Suppressor macrophage treated with lipopolysaccharide for 4 hours (primary cell): Measurements from ENCODE around the gene DAPK1.

Source experiments
- DNase-seq: peaks from one replicate; pipeline ENCODE4 v3.0.0-alpha.2; 2020

DAPK1 gene

DNA sequence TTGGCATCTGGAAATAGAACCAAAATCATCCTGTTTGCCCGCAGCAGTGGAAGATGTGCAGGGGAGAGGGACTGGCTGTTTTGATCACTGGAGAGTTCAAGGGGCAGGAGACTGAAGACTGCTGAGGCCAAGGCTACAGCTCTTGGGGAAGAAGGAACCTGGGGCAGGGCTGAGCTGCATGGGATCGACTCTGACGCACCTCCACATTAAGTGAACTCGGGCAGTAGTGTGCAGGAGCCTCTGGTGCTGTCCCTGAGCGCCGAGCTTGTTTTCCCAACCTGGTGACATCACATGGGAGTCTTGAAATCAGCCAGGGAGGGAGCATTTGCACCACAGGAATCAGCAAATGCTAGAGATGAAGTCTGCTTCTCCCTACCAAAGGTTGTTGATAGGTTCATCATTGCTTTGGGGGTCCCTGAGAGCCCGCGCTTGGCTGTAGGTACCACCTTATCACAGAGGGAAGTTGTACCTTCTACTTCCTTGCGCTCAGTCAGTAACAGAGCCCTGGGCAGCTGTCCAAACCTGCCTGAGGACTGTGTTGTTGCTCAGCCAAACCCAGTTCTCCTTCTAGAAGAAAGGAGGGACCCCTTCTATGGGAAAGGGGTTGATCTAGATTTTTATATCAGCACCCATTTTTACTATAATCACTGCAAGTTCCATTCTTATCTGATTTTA, 175.9 kb downstream of the DAPK1 start:
- DNase-seq: no peak

DNA sequence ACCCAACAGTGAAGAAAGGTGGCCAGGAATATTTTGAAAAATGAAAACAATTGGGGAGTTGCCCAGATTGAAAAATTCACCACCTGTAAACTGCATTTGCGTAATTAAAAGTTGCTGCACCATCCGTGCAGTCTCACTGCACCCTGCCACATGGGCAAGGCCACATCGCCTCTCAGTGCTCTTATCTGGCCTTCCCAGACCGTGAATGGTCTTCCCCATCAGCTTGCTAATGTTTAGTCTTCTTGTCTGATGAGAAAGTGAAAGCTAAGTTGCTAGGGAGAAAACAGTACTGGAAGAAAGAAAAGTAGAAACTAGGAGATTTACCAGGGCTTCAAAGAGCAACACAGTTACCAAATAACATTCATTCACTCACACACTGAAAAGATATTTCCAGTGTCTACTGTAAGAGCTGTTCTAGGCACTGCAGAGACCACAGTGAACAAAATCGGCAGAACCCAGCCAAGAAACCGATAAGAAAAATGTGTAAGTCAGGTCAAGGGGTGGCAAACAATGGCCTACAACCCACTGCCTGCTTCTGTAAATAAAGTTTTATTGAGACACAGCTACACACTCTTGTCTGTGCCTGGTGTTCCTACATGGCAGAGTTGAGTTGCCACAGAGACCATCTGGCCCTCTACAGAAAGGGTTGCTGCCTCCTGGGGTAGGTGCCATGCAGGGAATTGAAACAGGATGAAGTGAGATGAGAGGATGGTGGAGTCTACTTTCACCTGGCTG, 177.1 kb downstream of the DAPK1 start:
- peak; percentile 55 for DNase-seq

DNA sequence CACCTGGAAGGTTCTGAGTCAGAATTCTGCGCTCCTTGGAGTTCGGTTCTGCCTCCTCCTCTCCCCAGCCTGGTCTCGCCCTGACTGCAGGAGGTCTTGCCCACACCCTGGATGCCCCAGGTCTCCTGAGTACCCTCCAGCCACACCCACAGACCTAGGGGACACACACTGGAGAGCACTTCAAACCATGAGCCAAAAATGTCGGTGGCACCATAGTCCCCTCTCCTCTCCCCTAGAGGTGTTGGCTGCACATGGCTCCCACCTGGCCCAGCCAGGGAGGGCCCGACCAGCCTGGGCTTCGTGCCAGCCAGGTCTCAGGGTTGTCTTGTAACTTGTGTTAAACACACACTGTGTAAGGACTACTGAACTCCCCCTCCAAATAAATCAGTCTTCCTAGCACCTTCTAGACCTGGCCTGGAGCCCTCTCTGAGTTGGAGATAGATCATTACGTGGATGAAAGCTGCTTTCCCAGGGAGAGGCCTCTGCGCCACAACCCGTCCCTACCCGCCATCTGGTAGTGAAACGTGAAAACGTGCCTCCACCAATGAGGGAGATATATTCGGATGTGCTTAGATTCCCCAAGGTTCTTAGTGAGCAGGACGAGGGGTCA, 178.3 kb downstream of the DAPK1 start:
- DNase-seq: no peak

DNA sequence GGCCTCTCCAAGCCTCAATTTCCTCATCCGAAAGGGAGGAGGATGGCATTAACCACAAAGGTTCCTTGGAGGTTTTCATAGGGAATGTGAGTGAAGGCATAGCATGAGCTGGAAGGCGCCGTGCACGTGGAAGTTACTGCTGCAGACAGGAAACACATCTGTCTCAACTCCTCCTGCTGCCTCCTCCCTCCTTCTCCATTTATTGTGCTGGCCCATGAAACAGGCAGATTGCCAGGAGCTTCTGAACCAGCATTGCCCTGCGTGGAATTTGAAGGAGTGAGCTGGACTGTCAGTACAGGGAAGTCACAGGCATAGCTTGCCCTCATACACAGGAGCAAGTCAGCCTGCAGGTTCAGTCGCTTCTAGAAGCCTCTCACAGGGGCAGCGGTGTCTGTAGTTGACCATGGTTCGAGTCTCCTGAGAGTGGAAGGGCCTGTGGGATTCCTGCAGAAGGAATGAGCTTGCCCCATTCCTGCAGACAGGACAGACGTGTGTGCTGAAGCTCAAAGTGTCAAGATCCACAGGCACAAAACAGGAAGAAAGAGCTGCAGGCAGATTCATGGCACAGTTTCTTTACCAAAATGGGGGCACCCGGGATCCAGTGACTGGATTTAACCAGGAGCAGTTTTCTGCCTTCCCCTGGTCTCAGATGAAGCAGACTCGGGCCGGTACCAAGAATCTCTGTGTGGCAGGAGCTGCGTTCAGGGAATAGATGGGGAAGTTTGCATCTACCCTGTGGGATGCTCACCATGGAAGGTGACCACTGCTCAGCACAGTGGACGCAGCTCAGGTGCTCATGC, 179.5 kb downstream of the DAPK1 start:
- peak; percentile 32 for DNase-seq

DNA sequence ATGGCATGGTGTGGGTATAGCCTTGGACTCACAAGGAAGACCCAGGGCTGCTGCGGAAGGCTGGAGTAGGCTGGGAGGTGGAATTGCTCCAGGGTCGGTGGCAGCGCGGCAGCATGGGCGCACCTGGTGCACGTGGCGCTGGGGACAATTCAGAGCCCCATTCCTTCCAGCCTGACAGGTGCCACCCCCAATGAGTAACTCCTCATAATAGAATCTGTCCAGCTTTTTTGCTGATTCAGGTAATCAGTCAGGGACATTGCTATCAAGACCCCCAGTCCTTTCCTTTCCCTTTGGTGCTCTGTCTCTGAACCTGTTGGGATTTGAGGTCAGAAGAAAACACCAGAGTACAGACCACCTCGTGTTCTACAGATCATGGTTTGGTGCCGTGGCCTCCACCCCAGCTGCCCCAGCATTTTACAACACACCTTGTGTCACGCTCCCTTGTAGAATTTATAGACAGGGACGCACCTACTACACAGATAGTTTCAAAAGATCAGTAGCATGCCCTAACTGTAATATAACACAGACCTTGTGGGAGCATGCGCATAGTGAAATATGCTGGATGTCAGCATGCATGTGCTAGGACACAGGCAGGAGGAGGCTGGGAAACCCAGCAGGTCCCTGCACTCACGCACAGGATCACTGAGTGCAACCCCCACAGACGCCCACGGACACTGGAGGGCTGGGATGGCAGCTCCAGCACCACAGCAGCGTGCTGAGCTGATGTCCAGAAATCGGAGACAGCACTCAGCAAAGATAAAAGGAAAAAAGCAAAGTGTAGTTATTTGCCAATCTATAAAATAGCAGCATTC, 180.3 kb downstream of the DAPK1 start:
- no peak for DNase-seq

DNA sequence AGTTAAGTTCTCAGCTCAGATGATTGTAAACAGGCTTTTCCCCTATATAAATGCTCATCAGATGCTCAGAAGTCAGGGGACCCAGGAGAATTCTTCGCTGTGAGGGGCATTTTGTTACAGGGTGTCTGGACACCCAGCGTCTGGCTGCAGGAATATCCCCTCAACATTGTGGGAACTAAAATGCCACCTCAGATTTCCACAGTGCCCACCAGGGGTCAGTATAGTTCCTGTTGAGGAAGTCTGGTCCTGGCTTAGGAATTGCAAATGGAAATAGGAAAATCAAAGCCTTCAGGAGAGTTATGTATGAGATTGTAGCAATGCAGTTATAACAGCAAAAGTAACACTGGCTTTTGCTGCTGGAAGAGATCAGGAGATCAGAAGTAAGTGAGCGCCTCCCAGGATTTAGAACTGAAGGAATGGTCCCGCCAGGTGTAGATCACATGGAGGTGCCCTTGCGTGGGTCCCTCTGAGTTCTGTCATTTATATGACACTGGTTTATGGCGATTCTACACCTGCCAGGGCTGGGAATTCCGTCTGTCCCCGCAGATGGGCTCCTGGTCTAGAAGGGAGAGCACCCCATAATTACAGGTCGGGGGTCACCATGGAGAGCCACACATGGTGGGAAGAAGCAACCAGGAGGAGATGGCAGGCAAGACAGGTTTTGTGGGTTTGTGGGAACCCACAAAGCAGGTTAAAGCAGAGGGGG, 181.1 kb downstream of the DAPK1 start:
- peak; percentile 80 for DNase-seq

DNA sequence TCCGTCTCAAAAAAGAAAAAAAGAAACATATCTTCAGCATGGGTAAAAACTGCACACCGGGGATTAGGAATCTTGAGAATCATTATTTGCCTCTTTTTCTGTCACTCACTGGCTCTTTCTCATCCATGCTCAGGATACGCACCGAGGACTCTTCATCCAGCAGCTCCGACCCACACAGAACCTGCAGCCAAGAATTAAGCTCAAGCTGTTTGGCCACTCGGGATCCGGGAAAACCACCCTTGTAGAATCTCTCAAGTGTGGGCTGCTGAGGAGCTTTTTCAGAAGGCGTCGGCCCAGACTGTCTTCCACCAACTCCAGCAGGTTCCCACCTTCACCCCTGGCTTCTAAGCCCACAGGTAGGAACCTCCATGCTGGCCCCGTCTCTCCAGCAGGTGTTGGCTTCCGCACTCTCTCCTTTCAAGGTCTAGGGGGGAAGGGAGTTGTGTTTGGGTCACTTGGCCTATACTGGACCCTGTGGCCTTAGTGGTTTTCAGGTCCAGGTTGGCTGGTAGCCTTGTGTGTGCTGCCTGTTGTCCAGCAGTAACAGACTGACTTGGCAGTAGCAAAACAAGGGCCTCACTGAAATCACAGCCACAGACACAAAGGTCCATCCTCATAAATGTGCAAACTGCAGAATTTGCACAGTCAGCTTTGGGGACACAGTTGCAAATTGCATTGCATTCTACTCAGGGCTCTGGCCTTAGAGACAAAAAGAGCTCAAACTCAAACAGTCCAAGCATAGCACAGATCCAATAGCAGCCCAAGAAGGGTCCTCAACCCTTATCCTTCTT, 183.8 kb downstream of the DAPK1 start:
- DNase-seq: no peak

DNA sequence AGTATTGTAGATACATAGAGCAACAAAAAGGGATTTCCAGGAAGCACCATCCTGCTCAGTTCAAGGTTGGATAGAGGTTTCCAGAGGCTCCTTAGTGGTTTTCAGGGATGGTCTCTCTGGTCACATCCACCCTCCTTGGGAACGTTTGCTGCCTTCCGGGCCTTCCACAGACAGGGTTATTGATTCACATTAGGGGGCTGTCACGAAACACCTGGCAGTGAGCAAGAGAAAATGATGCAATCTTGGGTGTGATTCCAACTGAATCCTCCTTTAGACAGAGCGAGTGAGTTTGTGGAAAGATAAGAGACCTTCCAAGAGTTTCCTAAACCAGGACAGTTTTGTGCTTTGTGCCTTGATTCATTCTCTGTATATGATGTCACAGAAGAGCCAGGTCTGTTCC, 184.4 kb downstream of the DAPK1 start:
- no peak for DNase-seq

DNA sequence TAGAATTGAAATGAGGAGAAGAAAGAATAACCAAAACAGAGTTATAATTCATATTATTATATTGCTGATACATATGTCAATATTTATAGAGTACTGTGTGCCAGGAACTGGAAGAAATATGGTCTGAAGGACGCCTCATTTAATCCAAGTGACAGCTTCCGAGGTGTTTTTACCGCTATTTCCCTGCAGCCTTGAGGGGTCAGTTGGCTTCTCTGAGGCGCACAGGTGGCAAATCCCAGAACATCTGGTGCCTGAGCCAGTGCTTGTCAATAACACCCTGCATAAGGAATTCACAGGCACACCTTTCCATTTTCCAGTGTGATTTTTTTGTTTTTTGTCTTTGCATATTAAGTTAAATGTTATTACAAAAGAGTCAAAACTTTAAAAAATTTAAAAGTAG, 185.0 kb downstream of the DAPK1 start:
- no peak for DNase-seq

DNA sequence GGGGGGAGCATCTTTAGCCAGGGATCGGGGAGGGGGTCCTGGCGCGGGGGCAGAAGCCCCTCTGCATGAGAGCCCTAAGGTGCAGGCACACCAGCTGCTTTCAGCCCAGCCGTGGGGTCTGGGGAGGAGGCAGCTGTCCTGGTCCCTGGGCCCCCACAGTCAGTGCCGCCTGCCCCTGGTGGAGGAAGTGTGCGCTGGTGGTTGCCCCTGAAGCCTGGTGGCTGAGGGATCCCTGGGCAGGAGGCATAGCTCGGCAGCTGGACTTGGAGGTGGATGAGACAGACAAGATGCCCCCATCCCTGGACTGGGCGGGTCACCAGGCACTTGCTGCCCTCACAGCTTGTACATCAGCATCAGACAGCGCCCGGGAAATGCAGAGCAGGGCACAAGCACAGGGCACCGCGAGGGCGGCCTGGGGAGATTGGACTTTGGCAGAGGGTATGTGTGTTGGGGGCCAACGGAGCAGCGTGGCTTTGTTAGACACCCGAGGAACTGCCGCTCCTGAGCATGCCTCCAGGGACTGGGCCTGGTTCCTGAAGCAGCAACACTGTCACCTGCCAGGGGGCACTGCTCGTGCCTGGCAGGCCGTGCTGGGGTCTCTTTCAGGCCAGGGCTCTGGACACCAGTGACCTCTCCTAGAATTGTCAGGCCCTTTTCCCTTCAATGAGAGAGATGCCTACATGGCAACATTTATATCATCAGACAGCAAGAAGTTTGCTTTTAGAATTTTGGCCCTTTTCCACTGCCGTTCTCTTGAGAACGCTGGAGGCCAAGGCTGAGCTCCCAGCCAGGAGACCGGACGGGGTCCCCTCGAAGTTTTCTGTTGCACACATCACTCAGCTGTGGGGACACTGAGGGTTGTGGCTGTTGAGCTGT, 186.3 kb downstream of the DAPK1 start:
- no peak for DNase-seq

DNA sequence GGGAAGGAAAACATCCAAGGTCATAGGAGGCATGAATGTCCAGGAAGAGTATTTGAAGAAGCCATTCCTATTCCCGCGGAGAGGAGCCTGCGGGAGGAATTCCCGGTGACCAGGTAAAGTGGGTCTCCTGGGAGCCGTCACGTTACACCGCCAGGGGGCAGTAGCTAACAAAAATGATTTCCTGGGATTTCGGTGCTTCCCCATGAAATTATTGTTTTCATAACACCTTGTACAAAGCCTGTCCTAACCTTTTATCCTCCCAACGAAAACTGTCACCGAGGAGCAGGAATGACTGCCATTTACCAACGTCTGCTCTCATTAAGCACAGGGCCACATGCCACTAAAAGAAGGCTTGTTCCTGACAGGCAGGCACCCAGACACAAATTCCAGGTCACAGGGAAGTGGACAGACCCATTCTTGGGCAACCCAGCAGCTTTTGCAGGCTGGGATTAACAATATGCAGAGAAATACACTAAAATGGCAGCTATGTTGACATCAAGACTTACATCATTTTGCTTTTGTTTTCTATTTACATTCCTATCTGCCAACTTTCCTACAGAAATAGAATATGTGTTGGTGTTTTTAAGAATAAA, 187.1 kb downstream of the DAPK1 start:
- DNase-seq: peak; percentile 59

DNA sequence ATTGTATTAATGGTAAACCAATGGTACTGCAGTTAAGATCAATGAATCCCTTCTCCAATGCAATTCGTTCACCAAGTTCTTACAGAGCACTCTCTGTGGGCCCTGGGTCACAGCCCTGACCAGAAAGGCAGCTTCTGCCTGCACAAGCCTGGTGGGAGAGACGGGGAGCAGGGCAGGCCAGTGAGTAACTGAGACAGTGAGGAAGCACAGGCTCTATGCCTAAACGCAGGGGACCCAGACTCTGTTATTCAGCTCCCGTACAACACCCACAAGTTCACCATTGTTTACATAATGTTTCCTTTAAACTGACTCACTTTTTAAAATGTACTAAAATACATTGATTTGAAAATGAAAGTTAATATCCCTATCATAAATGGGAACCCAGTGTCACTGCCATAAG, 187.8 kb downstream of the DAPK1 start:
- DNase-seq: peak; percentile 62

DNA sequence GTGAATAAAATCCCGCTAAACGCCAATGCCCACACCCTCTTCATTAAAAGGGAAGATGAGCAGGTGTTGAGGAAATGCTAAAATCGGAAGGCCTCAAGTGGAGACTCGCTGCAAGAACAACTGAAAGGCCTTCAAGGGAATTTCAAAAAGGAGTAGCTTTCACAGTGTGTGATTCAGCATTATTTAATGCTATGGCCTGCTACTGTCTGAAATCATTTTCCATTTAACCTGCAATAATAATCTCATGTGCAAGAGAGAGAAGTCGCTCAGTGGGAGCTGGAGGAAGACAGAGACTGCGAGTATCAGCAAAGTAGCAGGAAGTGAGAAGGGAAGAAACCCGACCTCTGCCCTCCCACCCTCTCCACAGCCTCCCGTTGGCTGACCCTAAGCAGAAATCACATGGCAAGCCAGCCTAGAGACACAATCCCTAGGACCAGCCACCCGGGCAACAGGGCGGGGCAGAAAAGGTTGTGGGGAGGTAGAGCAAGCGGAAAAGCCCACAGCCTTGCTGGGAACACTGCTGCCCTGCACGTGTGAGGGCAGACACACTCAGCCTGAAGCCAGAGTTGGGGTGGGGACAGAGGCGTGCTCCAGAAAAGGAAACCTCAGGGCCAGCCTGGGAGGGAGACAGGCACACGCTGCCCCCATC, 188.3 kb downstream of the DAPK1 start:
- DNase-seq: peak; percentile 76

DNA sequence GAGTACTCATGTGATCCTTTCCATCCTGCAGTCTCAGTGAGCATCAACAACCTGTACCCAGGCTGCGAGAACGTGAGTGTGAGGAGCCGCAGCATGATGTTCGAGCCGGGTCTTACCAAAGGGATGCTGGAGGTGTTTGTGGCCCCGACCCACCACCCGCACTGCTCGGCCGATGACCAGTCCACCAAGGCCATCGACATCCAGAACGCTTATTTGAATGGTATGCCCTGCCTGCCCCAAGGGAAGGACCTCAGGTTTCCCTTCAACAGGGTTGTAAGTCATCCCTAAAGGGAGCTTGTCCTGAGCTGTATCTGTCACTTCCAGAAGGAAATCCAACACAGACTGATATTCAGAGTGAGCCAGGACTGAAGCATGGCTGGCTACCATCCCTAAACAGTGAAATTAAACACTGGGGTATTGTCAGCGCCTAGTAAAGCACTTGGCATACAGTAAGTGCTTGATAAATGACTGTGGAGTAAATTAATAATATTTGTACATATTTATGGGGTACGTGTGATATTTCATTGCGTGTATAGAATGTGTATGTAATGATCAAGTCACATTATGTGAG, 188.9 kb downstream of the DAPK1 start:
- no peak for DNase-seq

DNA sequence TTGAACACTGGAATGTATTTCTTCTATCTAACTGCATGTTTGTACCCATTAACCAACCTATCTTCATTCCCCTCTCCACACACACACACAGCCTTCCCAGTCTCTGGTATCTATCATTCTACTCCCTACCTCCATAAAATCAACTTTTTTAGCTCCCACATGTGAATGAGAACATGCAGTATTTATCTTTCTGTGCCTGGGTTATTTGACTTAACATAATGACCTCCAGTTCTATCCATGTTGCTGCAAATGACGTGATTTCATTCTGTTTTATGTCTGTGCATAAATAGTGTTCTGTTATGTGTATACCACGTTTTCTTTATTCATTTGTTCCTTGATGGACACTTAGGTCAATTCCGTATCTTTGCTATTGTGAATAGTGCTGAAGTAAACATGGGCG, 189.5 kb downstream of the DAPK1 start:
- no peak for DNase-seq

DNA sequence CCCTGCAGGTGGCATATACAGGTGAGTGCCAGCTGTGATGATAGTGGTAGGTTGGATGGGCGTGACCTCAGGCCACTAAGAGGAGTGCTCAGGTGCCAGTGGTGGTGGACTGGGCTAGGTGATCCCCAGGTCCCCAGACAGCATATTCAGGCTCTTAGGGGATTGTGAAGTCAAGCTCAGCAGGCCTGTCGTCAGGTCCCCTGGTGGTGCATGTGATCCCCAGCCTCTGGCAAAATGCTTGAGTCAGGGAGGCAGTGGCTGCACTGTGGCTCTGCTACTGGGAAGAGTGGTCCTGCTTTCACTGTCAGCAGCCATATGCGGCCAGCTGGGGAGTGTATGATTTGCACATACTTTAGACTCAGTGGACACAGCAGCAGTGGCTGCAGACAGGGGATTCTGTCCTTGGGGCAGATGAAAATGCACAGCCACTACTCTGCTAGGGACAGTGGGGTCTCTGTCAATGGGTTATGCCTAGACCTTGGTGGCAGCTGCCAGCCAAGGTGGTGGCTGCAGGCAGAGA, 196.6 kb downstream of the DAPK1 start:
- no peak for DNase-seq

DNA sequence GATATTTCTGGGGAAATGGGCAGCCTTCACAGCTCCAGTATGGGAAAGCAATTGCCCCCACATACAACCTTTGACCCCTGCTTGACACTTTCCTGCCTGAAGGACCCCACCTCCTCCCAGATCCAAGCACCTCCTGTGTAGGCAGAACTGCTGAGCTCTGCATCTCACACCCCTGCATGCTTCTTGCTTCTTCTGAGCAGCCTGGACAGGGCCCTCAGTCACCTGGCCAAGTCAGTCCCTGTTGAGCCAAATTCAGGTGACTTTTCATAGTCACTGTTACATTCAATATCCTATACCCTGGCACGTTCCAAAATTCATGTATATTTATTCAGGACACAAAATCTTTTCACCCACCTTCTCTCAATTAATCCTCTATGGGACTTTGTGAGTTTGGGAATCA, 197.9 kb downstream of the DAPK1 start:
- DNase-seq: no peak

DNA sequence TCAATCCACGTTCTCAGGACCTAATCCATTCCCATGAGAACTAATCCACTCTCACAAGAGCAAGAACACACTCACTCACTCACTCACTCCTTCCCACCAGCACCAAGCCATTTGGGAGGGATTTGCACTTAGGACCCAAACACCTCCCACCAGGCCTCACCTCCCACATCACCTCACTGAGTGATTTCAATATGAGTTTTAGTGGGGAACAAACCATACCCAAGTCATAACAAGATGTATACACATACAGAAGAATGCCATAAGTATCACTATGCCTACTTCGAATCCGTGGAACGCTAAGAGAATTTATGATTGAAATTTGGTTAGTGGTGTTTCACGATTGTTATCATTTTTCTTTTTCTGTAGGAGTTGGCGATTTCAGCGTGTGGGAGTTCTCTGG, 199.0 kb downstream of the DAPK1 start:
- DNase-seq: no peak
